PC-9 (cell line): ENCODE measurements around the gene MTR. TPM values are rescaled to one million over a fixed set of nuclear protein-coding genes. Genes with fewer than 3 reads are reported as not detected.

Source experiments
- BruUV-seq: library from RNA; stranded (reverse); fragments of 400-500 nt; replicated peaks from 2 replicates; lab custom pipeline; 2021; lab: Mats Ljungman, UMichigan
- CTCF ChIA-PET: fragments of 300-600 bp; sonication (Branson Sonifier 250); formaldehyde crosslinking; loops from one replicate; lab custom pipeline; 2022; ENCODE audit warnings: antibody characterized with exemption; lab: Charles Lee
- POLR2A ChIA-PET: fragments of 300-600 bp; sonication (Branson Sonifier 250); formaldehyde crosslinking; loops from one replicate; lab custom pipeline; 2022; ENCODE audit warnings: antibody characterized with exemption; ENCODE audit not compliant: unreplicated experiment; lab: Charles Lee
- DNase-seq, 2 experiments: peaks; one replicate each; pipeline versions ENCODE4 v3.0.0 to v3.0.0-alpha.2; 2015 to 2022; ENCODE audit warnings: mixed read lengths in 1 of 2
- H2AFZ ChIP-seq: fragments of 200-600 bp; sonication (generic); 2 replicates; pipeline ENCODE4 v1.8.1; 2017; ENCODE audit warnings: antibody characterized with exemption
- H3F3A ChIP-seq: fragments of 200-600 bp; sonication (generic); 2 replicates; pipeline ENCODE4 v1.8.1; 2017; ENCODE audit warnings: antibody characterized with exemption, mild to moderate bottlenecking, low read depth; ENCODE audit not compliant: insufficient read depth
- H3K27ac ChIP-seq: fragments of 200-600 bp; sonication (generic); 2 replicates; pipeline ENCODE4 v1.6.1; 2016; ENCODE audit warnings: mixed run types
- H3K27me3 ChIP-seq: fragments of 200-600 bp; sonication (generic); 2 replicates; pipeline ENCODE4 v1.6.1; 2016; ENCODE audit warnings: low read depth, mixed run types; ENCODE audit not compliant: insufficient read depth
- H3K36me3 ChIP-seq: fragments of 200-600 bp; sonication (generic); 2 replicates; pipeline ENCODE4 v1.6.1; 2016; ENCODE audit warnings: low read depth, mixed run types
- H3K4me1 ChIP-seq: fragments of 200-600 bp; sonication (generic); replicated peaks from 2 replicates; pipeline ENCODE4 v1.6.1; 2016; ENCODE audit warnings: mixed run types; ENCODE audit not compliant: insufficient read depth
- H3K4me2 ChIP-seq: fragments of 200-600 bp; sonication (generic); 2 replicates; pipeline ENCODE4 v1.6.1; 2017; ENCODE audit warnings: mixed run types
- H3K4me3 ChIP-seq: fragments of 200-600 bp; sonication (generic); 2 replicates; pipeline ENCODE4 v1.6.1; 2016; ENCODE audit warnings: mixed run types
- H3K79me2 ChIP-seq: fragments of 200-600 bp; sonication (generic); 2 replicates; pipeline ENCODE4 v1.6.1; 2017; ENCODE audit warnings: low read depth, mixed run types
- H3K9me2 ChIP-seq: fragments of 200-600 bp; sonication (generic); 2 replicates; pipeline ENCODE4 v1.8.1; 2017; ENCODE audit warnings: mild to moderate bottlenecking; ENCODE audit not compliant: insufficient read depth
- H3K9me3 ChIP-seq: fragments of 200-600 bp; sonication (generic); 2 replicates; pipeline ENCODE4 v1.8.1; 2016; ENCODE audit warnings: low read depth; ENCODE audit not compliant: insufficient read depth
- H4K20me1 ChIP-seq: fragments of 200-600 bp; sonication (generic); 2 replicates; pipeline ENCODE4 v1.8.1; 2017; ENCODE audit not compliant: insufficient read depth
- CTCF ChIP-seq: fragments of 200-600 bp; sonication (generic); conservative IDR thresholded peaks from 2 replicates; pipeline ENCODE4 v1.6.1; 2017; ENCODE audit warnings: mixed run types, antibody characterized with exemption, mild to moderate bottlenecking, moderate library complexity
- EZH2 ChIP-seq: fragments of 200-600 bp; sonication (generic); IDR thresholded peaks from 2 replicates; pipeline ENCODE4 v1.8.0; 2017; ENCODE audit warnings: antibody characterized with exemption, low read depth
- intact Hi-C: fragments of 100-400 bp; cut with micrococcal nuclease; formaldehyde crosslinking; loops from one replicate; pipeline ENCODE4 v1.10.0; 2022; ENCODE audit not compliant: unreplicated experiment
- total RNA-seq: library from RNA; stranded (reverse); gene quantifications from 2 replicates; pipeline ENCODE4 v1.2.3, GENCODE V29; 2021

The MTR gene
- total RNA-seq, 1 experiment from 2014 or later: 20.9 TPM

GRCh38 chr1:236872075-236872666, 77.1 kb downstream of the MTR start:
- Histone ChIP-seq H3K4me3 (no peak overlapping the region), H3K36me3 (no peaks in the 10 kb centered on the region), H4K20me1 (no peaks in the 10 kb centered on the region), H3K4me1 (no peaks in the 10 kb centered on the region), H3K27ac (no peak overlapping the region), H3K9me3 (no peaks in the 10 kb centered on the region), H3K79me2 (no peaks in the 10 kb centered on the region), H3K4me2 (no peak overlapping the region), H2AFZ (no peak overlapping the region), H3F3A (no peaks in the 10 kb centered on the region), H3K27me3 (no peaks in the 10 kb centered on the region), H3K9me2 (0 out of 2 replicates have a peak, but pooled peaks cover 3% of the 10 kb centered on the region)
- POLR2A ChIA-PET: no interaction called here
- no TSS peak for BruUV-seq
- CTCF ChIA-PET: no interaction called here
- DNase-seq: no peak
- intact Hi-C loops: no loop called here
- TF ChIP-seq CTCF: no peak

GRCh38 chr1:236875975-236876374, 80.9 kb downstream of the MTR start:
- Histone ChIP-seq H3K36me3 (0 out of 2 replicates have a peak, but pooled peaks cover 3% of the 10 kb centered on the region), H3K27ac (no peak overlapping the region), H4K20me1 (no peaks in the 10 kb centered on the region), H3K9me3 (no peaks in the 10 kb centered on the region), H3K4me2 (no peak overlapping the region), H3K79me2 (no peaks in the 10 kb centered on the region), H3K4me1 (no peaks in the 10 kb centered on the region), H3K9me2 (0 out of 2 replicates have a peak, but pooled peaks cover 3% of the 10 kb centered on the region), H2AFZ (no peak overlapping the region), H3K4me3 (no peak overlapping the region), H3F3A (no peaks in the 10 kb centered on the region), H3K27me3 (no peaks in the 10 kb centered on the region)
- CTCF ChIA-PET: no interaction called here
- BruUV-seq: no TSS peak
- DNase-seq: no peak
- POLR2A ChIA-PET: no interaction called here
- TF ChIP-seq CTCF (no peak), EZH2 (no peak)
- intact Hi-C loops: no loop called here

- Histone ChIP-seq H3K27me3 (no peaks in the 10 kb centered on the region), H3K27ac (no peak overlapping the region), H3K79me2 (no peaks in the 10 kb centered on the region), H3F3A (no peaks in the 10 kb centered on the region), H3K4me1 (no peaks in the 10 kb centered on the region), H3K9me3 (no peaks in the 10 kb centered on the region), H3K36me3 (0 out of 2 replicates have a peak, but pooled peaks cover 3% of the 10 kb centered on the region), H3K9me2 (peaks cover 3% of the 10 kb centered on the region; the same call in 1 of the 2 replicates), H2AFZ (no peak overlapping the region), H3K4me3 (no peak overlapping the region), H3K4me2 (no peak overlapping the region), H4K20me1 (no peaks in the 10 kb centered on the region)
- intact Hi-C loops: no loop called here
- no peak for DNase-seq
- POLR2A ChIA-PET: no interaction called here
- CTCF ChIA-PET: no interaction called here
- no peak for TF ChIP-seq EZH2
- TF ChIP-seq CTCF: no peak
- BruUV-seq: no TSS peak
Observed at GRCh38 chr1:236877661-236878060, 82.6 kb downstream of the MTR start.
